Measurements from ENCODE around the gene RPTOR.

GRCh38 chr17:80790021-80790765 lies 245.6 kb downstream of the RPTOR start:
- no peak for TF ChIP-seq GATA2 (IDR thresholded peaks at IDR 0.05; ENCODE audit: low read depth, low read length)
- no peak for TF ChIP-seq GATA3 (IDR thresholded peaks at IDR 0.05; ENCODE audit: low read depth, low read length)
